IPS DF 19.7 (cell line): ENCODE data around the gene DOK3.

Source experiments
- DNase-seq: peaks from one replicate; pipeline ENCODE4 v3.0.0-alpha.2; 2013; ENCODE audit warnings: low read depth, low spot score

The DOK3 gene

DNA sequence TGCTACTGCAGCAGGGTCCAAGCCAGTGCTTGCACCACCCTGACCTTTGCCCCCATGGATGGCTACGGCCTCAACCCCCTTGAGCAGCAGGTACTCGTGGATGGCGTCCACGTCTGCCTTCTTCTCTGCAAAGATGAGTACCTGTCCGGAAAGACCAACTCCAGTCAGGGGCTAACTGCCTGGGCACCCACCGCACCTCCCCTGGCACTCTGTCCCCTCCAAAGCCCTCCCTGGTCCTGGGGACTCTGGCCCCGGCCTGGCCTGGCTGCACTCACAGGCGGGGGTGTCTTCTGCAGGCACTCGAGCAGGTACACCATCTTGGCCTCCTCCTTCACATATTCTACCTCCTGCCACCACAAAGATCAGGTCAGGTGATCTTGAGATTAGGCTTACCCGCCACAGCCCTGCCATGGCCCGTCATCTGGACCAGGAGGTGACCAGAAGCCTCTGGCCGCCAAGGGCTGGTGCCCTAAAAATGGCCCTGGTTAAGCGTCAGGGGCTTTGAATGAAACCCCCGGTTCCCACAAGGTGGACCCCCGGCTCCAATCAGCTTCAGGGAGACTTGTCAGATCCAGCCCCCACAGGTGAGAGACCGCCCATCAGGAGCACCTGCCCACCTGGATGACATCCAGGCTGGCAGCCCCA is 3.2 kb upstream of the DOK3 start:
- DNase-seq: no peak

DNA sequence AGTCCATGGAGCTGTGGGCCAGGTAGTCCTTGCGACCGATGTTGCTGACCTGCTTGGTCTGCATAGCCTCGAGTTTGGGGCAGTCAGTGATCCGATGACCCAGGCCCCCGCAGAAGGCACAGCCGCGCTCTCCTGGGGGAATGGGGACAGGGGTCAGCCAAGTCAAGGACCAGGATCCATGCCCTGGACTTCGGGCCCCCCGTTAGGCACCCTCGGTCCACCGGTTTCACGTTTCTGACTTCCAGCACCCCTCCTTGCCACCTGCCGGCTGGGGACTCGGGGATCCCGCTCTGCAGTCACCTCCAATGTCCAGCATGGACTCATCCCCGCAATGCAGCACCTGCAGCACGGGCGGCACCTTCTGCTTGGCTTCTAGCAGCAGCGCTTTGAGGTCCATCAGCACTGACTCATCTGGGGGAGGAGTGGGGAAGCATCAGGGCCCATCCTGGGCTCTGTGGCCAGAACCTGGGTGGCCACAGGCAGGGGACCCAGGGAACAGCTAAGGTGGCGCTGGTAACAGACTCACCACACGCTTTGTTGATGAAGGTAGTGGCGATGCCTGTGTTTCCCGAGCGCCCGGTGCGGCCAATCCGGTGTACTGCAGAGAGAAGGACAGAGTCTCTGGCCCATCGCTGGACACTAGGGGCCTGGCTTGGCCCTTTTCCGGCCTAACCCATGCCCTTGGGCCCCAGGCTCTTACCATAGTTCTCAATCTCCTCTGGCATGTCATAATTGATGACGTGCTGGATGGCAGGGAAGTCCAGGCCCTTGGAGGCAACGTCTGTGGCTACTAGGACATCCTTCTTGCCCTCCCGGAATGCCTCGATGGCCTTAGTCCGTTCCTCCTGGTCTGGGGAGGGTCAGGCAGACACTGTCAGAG is 2.4 kb upstream of the DOK3 start:
- DNase-seq: no peak

DNA sequence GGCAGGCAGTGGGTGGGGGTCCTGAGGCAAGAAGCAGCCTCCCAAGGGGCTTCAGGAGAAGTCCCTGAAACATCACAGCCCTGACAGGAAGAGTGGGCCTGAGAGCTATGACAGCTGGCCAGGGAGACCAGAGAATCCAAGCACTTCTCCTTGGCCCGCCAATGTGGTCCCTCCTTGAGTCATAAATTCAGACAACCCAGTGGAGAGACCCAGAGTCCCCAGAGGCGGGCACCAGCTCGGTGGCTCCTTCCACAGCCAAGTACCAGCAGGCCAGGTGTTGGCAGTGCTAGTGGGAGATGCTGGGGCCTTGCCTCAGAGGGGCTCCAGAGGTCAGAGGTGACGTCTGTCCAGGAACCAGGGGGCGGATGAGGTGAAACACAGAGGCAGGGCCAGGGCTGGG is 1.6 kb upstream of the DOK3 start:
- DNase-seq: no peak

DNA sequence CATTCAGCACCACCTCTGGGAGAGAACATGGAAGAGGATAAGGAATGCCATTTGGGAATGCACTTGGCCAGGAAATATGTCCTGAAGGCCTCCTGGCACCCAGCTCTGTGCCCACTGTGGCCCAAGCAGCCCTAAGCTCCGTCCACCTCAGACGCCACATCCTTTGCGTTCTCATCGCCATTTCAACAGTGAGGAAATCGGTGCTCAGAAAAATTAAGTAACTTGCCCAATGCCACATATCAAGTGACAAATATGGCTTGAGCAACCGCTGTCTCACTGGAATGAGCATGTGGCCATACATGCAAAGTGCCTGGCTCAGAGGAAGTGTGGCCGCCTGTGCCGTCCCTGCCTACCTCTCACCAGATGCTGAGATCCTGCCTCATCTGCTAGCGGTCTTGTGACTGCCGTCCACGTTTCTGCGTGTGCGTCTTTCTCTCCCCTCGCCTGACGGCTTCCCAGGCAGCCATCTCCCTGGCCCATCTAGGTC is 984 bp upstream of the DOK3 start:
- DNase-seq: no peak

DNA sequence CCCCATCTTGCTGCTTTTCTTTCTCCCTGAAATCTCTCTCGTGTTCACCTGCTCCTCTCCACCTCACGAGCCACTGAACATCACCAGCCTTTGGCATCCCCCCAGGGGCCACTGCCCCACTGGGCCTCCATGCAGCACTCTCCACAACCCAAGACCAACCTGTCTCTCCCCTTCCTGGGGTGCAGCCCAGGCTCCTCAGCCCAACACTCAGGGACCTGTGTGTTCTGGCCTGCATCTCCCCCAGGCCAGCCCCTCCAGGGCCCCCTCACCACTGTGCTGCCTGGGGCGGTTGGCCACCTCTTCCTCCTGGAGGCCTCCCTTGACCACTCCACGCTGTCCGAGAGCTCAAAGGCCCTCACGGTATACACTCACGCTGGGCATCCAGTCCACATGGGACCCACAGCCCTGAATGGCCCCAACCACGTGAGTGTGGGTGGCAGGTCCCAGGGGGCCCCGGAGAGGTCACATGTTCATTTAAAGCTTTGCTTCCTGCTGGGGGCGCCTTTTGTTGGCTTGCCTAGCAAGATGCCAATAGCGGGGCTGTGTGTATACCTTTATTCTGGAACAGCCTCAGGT is 453 bp upstream of the DOK3 start:
- no peak for DNase-seq

DNA sequence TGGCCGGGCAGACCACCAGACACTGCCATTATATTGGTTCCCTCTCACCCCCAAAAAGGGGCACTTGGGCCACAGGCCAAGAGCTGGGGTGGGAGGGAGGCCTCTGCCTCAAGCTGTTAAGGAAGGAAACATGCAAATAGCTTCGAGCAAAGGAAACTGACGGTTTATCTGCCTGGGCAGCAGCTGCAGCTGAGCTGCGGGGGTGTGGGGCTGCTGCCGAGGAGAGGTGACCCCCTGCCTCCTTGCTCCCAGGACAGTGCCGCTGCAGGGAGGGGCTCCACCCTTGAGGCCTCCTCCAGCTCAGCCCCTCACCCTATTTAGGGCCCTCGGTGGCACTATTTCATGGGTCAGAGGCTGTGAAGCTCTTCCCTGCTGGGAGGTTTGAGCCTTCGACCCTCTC is 789 bp downstream of the DOK3 start:
- DNase-seq: no peak

DNA sequence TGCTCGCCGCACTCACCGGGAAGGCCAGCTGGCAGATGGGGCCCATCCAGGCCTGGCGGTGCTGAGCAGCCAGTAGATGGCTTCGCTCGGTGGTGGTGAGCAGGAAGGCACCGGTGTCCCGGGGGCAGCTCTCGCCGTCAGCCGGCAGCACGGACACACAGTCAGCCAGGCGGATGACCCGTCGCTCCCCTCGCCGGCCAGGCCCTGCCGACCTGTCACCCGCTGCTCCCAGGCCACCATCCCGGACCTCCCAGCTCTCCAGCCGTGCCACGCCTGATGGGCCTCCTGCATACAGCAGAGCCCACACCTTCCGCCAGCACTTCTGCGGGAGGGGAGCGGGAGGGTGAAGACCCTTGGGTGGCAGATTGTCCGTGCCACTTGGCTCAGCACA is 1.4 kb downstream of the DOK3 start:
- no peak for DNase-seq

DNA sequence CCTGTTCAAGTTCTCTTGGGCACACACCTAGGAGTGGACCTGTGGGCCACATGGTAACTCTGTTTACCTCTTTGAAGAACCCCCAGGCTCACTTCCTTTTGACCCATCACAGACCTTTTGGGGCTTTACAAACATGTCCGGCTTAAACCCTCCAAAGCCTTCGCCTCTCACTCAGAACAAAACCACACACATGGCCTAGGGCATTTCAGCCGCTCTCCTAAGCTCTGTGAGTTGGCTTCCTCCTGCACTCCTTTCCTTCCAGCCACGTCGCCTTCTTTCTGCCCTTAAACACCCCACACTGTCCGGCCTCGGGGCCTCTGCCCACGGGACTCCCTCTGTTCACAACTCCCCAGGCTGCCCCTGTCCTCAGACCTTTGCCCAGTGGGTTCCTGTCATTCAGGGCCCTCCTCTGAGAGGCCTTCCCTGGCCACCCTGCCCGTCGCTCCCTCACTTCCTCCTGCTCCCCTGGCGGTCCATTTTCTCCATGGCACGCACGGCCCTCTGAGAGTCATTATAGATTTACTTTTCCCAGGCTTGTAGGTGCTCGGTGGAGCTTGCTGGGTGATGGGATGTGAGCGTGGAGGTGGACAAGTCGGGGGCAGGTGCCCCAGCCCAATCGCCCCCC is 1.9 kb downstream of the DOK3 start:
- DNase-seq: no peak

DNA sequence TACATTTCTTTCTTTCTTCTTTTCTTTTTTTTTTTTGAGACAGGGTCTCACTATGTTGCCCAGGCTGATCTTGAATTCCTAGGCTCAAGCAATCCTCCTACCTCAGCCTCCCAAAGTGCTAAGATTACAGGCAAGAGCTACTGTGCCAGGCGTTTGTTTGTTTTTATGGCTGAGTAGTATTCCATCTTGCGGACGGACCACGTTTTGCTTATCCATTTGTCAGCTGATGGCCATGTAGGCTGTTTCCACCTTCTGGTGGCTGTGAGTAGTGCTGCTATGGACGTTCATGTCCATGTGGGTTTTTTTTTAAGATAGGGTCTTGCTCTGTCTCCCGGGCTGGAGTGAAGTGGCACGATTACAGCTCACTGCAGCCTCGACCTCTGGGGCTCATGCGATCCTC is 2.5 kb downstream of the DOK3 start:
- DNase-seq: no peak

DNA sequence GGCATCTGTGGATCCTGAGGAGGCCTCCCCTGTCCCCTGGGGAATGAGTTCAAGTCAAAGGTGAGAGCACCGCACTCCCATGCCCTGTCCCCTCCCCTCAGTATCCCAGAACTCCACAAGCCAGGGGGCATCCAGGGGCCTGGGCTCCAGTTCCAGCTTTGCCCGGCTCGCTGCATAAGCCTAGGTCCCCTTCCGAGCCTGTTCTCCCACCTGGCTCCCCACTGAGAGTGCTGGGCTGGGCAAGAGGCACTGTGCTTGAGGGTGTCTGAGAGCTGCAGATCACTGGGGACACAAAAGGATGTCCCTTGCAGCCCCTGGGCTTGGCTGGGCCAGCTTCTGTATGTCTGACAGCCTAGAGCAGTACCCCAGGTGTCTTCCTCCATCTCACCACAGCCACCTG is 4.6 kb downstream of the DOK3 start:
- no peak for DNase-seq

DNA sequence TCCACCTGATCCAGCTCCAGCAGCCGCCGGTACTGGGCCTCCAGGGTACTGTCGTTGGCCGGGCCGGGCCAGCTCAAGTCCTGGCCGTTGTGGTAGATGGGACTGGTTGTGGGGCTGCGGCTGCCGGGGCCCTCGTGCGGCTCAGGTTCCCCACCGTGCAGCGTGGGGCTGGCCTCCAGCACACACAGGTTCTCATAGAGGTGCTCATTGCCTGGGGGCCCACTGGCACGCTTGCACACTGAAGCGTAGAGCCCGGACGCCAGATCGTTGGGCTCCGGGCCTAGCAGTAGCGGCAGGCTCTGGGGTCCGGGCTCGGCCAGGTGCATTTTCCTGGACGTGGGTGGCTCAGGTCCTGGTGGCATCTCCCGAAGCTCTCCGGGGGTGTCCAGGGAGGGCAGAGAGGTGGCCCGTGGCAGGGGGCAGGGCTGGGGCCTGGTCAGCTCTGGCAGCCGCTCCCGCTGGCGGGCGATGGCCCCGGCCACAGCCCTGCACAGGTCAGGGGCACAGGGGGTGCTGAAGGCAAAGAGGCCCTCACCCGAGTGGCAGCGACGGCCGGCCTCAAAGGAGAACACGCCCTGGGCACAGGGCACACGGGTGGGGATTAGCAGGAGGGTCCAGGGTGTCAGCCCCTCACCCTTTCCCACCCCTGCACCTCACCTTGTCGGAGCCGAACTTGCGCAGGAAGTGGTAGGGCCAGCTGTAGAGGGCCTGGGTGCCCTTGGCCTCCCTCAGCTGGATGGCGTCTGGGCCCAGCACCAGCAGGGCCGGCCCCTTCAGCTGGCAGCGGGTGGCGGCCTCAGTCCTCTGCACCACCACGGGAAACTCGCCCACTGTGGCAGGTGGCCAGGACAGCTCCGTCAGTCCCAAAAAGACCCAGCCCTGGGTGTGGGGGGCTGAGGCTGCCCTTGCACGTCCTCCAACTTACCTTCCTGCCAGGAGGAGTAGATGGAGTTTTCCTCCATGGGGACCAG is 5.3 kb downstream of the DOK3 start:
- no peak for DNase-seq

DNA sequence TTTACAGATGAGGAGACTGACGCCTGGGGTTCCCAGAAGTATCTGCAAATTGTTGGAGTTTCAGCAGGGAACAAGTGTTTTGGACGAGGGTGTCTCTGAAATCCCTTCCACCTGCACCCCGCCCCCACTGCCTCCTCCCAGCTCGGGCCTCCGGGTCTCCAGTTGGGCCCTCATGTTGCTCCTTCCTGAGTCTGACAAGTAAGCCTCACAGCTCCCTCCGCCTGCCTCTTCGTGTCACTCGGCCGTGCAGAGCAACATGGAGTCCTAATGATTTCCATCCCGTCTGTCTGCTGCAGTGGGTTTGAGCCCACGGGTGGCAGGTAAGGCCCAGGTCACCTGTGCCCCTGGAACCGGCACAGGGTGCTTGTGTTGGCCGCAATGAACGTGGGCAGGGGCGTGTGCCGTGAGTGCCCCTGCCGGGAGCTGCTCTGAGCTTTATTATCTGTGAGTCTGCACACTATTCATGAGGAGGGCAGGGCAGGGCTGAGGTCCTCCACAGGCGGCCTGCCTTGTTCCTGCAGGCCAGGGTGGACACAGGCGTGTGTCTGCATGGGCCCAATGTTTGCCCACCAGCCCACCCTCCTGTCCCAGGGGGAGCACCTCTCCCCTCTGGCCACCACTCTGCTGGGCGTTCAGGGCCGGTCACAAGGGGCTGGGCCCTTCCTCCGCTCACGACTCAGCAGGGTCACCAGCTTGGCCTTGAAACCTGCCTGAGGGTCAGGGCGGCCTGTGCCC is 6.1 kb downstream of the DOK3 start:
- no peak for DNase-seq

DNA sequence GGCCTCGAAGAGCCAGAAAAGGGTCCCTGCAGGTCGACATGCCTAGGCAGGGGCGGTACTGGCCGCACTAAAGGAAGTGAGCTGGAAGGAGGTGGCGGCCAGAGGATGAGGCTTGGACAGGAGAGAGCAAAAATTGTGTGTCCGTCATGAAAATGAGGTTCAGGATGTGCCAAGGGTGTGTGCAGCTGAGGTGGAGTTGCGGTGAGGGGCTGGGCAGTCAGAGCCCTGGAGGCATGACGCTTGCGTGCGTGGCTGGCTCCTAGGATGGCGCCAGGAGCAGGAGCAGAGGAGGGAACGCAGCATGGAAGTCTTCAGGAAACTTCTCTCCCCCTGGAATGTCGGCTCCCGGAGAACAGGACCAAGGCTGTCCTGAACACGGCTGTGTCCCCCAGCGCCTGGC is 6.7 kb downstream of the DOK3 start:
- no peak for DNase-seq

DNA sequence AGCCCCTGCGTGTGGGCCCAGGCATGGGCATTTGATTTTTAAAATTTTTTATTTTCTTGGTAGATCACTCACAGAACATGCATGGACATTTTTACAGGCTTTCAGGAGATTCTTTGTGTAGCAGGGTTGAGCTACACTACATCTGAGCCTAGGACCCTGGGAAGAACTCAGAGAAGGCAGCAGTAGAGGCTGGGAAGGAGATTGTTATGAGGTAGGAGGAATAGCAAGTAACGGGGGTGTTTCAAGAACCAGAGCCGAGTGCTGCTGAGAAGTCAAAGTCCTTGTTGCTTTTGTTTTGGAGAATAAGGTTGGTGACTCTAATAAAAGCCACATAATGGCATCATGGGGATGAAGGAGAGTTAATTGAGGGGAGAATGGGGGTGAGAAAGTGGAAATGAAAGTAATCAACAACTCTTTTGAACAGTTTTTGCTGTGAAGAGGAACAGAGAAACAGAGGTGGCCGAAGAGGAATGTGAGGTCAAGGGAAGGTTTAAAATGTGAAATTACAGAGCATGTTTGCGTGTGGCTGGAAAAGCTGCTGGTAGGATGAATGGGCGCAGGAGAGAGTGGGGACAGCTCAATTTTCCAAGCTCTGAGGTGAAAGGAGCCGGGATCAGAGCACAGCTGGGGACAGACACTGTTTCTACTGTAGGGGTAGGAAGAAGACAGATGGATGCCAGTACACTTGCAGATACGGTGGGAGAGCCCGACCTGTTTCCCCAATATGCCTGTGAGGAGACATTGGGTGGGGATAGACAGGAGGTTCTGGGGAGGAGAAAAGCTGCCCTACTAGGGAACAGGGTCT is 7.5 kb downstream of the DOK3 start:
- no peak for DNase-seq

DNA sequence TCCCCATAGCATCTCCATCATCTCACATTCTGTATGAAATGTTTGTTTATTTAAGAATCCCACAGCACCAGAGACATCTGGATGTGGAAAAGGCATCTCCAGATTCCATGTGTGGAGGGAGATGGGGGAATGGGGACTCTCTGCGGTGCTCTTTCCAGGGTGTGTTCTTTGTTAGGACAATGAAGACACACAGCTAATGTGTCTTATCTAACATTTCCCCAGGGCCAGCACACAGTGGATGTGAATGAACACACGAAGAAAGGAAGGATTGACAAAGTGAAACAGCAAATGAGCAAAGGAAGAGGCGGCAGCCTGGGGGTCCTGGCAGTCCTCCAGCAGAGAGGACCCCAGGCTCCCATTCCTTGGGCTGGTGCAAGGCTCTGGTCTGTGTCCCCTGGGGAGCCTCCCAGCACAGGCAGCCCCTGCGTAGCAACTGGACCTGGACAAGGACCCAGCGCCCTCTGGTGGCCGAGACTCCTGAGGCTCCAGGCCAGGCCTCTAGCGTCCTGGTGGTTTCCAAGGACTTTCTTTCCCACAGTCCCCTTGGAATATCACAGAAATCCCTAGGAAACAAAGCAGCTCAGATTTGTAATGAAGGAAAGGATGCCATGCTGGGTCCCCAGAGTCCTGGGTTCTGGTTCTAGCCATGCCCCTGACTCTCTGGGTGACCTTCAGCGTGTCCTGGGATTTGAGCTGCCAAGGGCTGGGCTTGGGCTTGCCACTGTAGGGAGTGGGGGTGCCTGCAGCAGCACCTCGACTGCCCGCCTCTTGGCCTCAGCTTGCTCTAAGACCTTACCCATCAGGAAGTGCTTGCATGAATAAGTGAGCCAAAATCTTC is 8.7 kb downstream of the DOK3 start:
- DNase-seq: no peak

DNA sequence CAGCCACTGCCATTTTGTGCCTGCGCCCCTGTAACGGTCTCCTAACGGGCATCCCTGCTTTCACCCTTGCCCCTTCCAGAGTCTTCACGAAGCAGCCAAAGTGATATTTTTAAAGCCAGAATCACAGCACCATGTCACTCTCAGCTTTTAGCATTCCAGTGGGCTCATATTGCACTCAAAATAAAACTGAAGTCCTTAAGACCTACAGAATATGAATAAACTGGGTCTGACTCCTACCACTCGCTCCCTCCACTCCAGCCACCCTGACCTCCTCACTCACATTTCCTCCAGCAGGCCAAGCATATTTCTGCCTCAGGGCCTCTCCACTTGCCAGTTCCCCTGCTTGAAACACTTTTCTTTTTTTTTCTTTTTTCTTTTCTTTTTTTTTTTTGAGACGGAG is 9.8 kb downstream of the DOK3 start:
- DNase-seq: no peak

DNA sequence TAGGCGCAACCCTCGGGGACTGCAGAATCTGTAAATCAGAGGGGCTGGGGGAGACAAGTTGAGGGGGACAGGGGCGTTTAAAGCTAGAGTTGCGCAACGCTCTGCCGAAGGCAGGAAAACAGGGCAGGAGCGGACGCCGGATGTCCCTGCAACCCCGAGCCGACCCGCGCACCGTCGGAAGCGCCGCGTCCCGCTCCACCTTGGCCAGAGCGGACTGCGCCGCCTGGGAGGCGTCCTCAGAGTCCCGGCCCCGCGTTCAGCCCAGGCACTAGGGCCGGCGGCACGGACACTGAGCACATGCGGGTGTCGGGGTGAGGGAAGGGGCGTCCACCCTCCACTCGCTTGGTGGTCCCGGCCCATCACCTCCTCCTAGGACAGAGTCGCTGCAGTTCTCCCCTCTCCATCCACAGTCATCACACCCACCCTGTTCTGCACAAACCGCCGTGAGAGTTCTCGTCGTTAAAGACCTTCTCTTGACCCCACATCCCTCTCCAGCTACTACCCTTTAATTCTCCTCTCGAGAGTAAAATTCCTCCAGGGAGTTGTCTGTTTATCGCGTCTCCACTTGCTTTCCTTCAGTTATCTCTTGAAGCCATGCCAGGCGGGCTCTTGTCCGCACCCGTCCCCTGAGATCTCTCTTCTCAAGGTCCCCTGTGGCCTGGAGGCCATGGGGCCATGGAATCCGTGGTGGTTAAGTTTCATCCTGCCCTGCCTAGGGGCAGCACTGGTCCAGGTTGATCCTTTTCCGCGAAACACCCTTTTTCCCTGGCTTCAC is 11.4 kb downstream of the DOK3 start:
- DNase-seq: no peak
